HG02840 (cell line): ENCODE data around the gene RCOR2.
"Not testable (repeated sequence)": the region's sequence is repeated elsewhere in the genome, so short reads cannot be mapped to it uniquely, and the experiment has no call there.

Experiments
- ATAC-seq: cut with Tn5 transposase; IDR thresholded peaks from one replicate; pipeline ENCODE4 v1.9.1; 2021; ENCODE audit warnings: mild to moderate bottlenecking, moderate library complexity, moderate number of reproducible peaks; ENCODE audit not compliant: unreplicated experiment, low FRiP score

Gene RCOR2

GRCh38 chr11:63882555-63883242 lies 34.3 kb downstream of the RCOR2 start:
- ATAC-seq: no peak

- no peak for ATAC-seq
These were observed 36.6 kb downstream of the RCOR2 start for GRCh38 chr11:63880403-63880790.

GRCh38 chr11:63879598-63880402 lies 37.2 kb downstream of the RCOR2 start:
- no peak for ATAC-seq

GRCh38 chr11:63877658-63878241 lies 39.2 kb downstream of the RCOR2 start:
- ATAC-seq: no peak

- ATAC-seq: no peak
These were observed 40.3 kb downstream of the RCOR2 start for GRCh38 chr11:63876616-63877015.

- no peak for ATAC-seq
These were observed 41.4 kb downstream of the RCOR2 start for GRCh38 chr11:63875506-63876065.

GRCh38 chr11:63874511-63874910 lies 42.5 kb downstream of the RCOR2 start:
- ATAC-seq: no peak

GRCh38 chr11:63873311-63873710 lies 43.7 kb downstream of the RCOR2 start:
- no peak for ATAC-seq

- no peak for ATAC-seq
These were observed 44.2 kb downstream of the RCOR2 start for GRCh38 chr11:63872800-63873197.

GRCh38 chr11:63871962-63872799 lies 44.8 kb downstream of the RCOR2 start:
- peak; percentile 77 for ATAC-seq

GRCh38 chr11:63870351-63871140 lies 46.4 kb downstream of the RCOR2 start:
- no peak for ATAC-seq

- no peak for ATAC-seq
These were observed 47.3 kb downstream of the RCOR2 start for GRCh38 chr11:63869683-63870082.

GRCh38 chr11:63869171-63869591 lies 47.8 kb downstream of the RCOR2 start:
- ATAC-seq: no peak

- no peak for ATAC-seq
These were observed 48.4 kb downstream of the RCOR2 start for GRCh38 chr11:63868399-63869064.

GRCh38 chr11:63867511-63867910 lies 49.5 kb downstream of the RCOR2 start:
- ATAC-seq: no peak

GRCh38 chr11:63866211-63866610 lies 50.8 kb downstream of the RCOR2 start:
- no peak for ATAC-seq

- not testable (repeated sequence) for ATAC-seq
These were observed 53.3 kb downstream of the RCOR2 start for GRCh38 chr11:63863620-63864019.

GRCh38 chr11:63862923-63863322 lies 54.0 kb downstream of the RCOR2 start:
- ATAC-seq: no peak
